IMR-90 (cell line): ENCODE data around the gene HTR5A. TPM values are rescaled to one million over a fixed set of nuclear protein-coding genes. Genes with fewer than 3 reads are reported as not detected.

Source experiments
- ATAC-seq: fragments of 200-7000 bp; cut with Tn5 transposase; 2 replicates; pipeline ENCODE4 v1.9.1; 2020; ENCODE audit warnings: low read depth, mild to moderate bottlenecking, moderate library complexity
- BruUV-seq: library from RNA; stranded (reverse); fragments of 400-500 nt; replicated peaks from 2 replicates; lab custom pipeline; 2021; lab: Mats Ljungman, UMichigan
- CTCF ChIA-PET: fragments of 300-600 bp; formaldehyde crosslinking; extraction: SDS; loops from one replicate; lab custom pipeline; 2021; ENCODE audit warnings: antibody characterized with exemption; lab: Yijun Ruan, JAX
- POLR2A ChIA-PET: fragments of 300-600 bp; sonication (Branson Sonifier 250); formaldehyde crosslinking; loops from one replicate; lab custom pipeline; 2022; ENCODE audit warnings: antibody characterized with exemption; ENCODE audit not compliant: unreplicated experiment; lab: Charles Lee
- DNase-seq: peaks from one replicate; pipeline ENCODE4 v3.0.0; 2013
- H2AFZ ChIP-seq: replicated peaks from 2 replicates; pipeline ENCODE3; 2013; ENCODE audit warnings: low read length, mild to moderate bottlenecking; ENCODE audit not compliant: poor library complexity
- H2AK5ac ChIP-seq: 2 replicates; pipeline ENCODE4 v1.6.1; 2013; ENCODE audit warnings: low read depth, low read length, inconsistent platforms
- H2AK9ac ChIP-seq: replicated peaks from 2 replicates; pipeline ENCODE3; 2013; ENCODE audit warnings: mild to moderate bottlenecking, low read depth, low read length, moderate library complexity; ENCODE audit not compliant: poor library complexity
- H2BK120ac ChIP-seq: 2 replicates; pipeline ENCODE4 v1.6.1; 2013; ENCODE audit warnings: low read depth, low read length, inconsistent platforms
- H2BK15ac ChIP-seq: 3 replicates; pipeline ENCODE4 v1.6.1; 2013; ENCODE audit warnings: low read depth, low read length, inconsistent platforms
- H2BK20ac ChIP-seq: 2 replicates; pipeline ENCODE4 v1.6.1; 2013; ENCODE audit warnings: low read depth, mild to moderate bottlenecking, inconsistent platforms, low read length, moderate library complexity
- H2BK5ac ChIP-seq: 2 replicates; pipeline ENCODE4 v1.6.1; 2013; ENCODE audit warnings: mild to moderate bottlenecking, low read depth, low read length, inconsistent platforms; ENCODE audit not compliant: poor library complexity, severe bottlenecking
- H3K14ac ChIP-seq: replicated peaks from 2 replicates; pipeline ENCODE4 v1.6.1; 2013; ENCODE audit warnings: low read depth, low read length, inconsistent platforms
- H3K18ac ChIP-seq: 2 replicates; pipeline ENCODE4 v1.6.1; 2013; ENCODE audit warnings: low read depth, low read length, control low read depth
- H3K23ac ChIP-seq: 2 replicates; pipeline ENCODE4 v1.6.1; 2013; ENCODE audit warnings: low read depth, low read length, inconsistent platforms
- H3K27ac ChIP-seq: 2 replicates; pipeline ENCODE4 v1.5.1; 2013; ENCODE audit warnings: mild to moderate bottlenecking, control low read depth, low read length; ENCODE audit not compliant: insufficient read depth
- H3K27me3 ChIP-seq: 2 replicates; pipeline ENCODE4 v1.6.1; 2013; ENCODE audit warnings: low read length; ENCODE audit not compliant: control insufficient read depth, insufficient read depth
- H3K36me3 ChIP-seq: 2 replicates; pipeline ENCODE4 v1.6.1; 2013; ENCODE audit warnings: low read length, mixed read lengths; ENCODE audit not compliant: control insufficient read depth, insufficient read depth
- H3K4ac ChIP-seq: 2 replicates; pipeline ENCODE4 v1.6.1; 2013; ENCODE audit warnings: low read depth, low read length, inconsistent platforms
- H3K4me1 ChIP-seq: 2 replicates; pipeline ENCODE4 v1.6.1; 2013; ENCODE audit warnings: low read length, mixed read lengths; ENCODE audit not compliant: control insufficient read depth, insufficient read depth
- H3K4me2 ChIP-seq: 2 replicates; pipeline ENCODE4 v1.6.1; 2013; ENCODE audit warnings: low read depth, mild to moderate bottlenecking, control low read depth, low read length, moderate library complexity
- H3K4me3 ChIP-seq: 2 replicates; pipeline ENCODE4 v1.5.1; 2013; ENCODE audit warnings: low read depth, mild to moderate bottlenecking, control low read depth, low read length, moderate library complexity; ENCODE audit not compliant: insufficient read depth
- H3K56ac ChIP-seq: 2 replicates; pipeline ENCODE4 v1.6.1; 2013; ENCODE audit warnings: low read length, inconsistent platforms; ENCODE audit not compliant: insufficient read depth; ENCODE audit errors: extremely low read depth
- H3K79me1 ChIP-seq, 2 experiments: 2 replicates each; pipeline ENCODE4 v1.6.1; 2013; ENCODE audit warnings: low read length in 2 of 2, inconsistent platforms in 1 of 2, low read depth in 1 of 2
- H3K9ac ChIP-seq: 2 replicates; pipeline ENCODE4 v1.6.1; 2013; ENCODE audit warnings: low read depth, low read length, control low read depth
- H3K9me1 ChIP-seq: 2 replicates; pipeline ENCODE4 v1.6.1; 2013; ENCODE audit warnings: low read length, inconsistent platforms; ENCODE audit not compliant: insufficient read depth
- H3K9me3 ChIP-seq: 2 replicates; pipeline ENCODE4 v1.6.1; 2013; ENCODE audit warnings: low read length; ENCODE audit not compliant: control insufficient read depth, insufficient read depth
- H4K20me1 ChIP-seq: 2 replicates; pipeline ENCODE4 v1.6.1; 2013; ENCODE audit warnings: low read length, inconsistent platforms; ENCODE audit not compliant: insufficient read depth
- H4K5ac ChIP-seq: 2 replicates; pipeline ENCODE4 v1.6.1; 2013; ENCODE audit warnings: mild to moderate bottlenecking, low read depth, low read length, control low read depth
- H4K8ac ChIP-seq, 2 experiments: 2 replicates each; pipeline ENCODE4 v1.6.1; 2013; ENCODE audit warnings: low read depth in 2 of 2, low read length in 2 of 2, control low read depth in 1 of 2, inconsistent platforms in 1 of 2
- H4K91ac ChIP-seq: 2 replicates; pipeline ENCODE4 v1.6.1; 2013; ENCODE audit warnings: low read depth, low read length, inconsistent platforms; ENCODE audit not compliant: insufficient read depth
- BHLHE40 ChIP-seq: fragments of 150-350 bp; IDR thresholded peaks from 2 replicates; pipeline ENCODE4 v1.6.1; 2016; ENCODE audit warnings: mild to moderate bottlenecking, low read depth, low read length
- MAFK ChIP-seq: IDR thresholded peaks from 2 replicates; pipeline ENCODE4 v1.6.1; 2012; ENCODE audit warnings: low read depth, low read length, improper control_type of control experiment
- WGBS, 2 experiments: methylation state at CpG; one replicate each; pipeline versions ENCODE4 v1.1.5 to v1.1.7; 2013; ENCODE audit warnings: missing lambda C conversion rate in 2 of 2; ENCODE audit not compliant: insufficient read length in 1 of 2; ENCODE audit errors: extremely low coverage in 2 of 2; 5-methylcytosine and 5-hydroxymethylcytosine counted together
- dilution Hi-C: fragments of 300-500 bp; cut with HindIII; formaldehyde crosslinking; loops from one replicate; pipeline ENCODE4 v1.14.3; 2018; ENCODE audit warnings: low sequenced_read_pairs; ENCODE audit not compliant: unreplicated experiment
- in situ Hi-C: fragments of 300-500 bp; cut with MboI; formaldehyde crosslinking; loops from 3 replicates; pipeline ENCODE4 v1.14.3; 2019; ENCODE audit warnings: low sequenced_read_pairs, inconsistent platforms, mixed read lengths
- intact Hi-C: fragments of 100-400 bp; cut with micrococcal nuclease; formaldehyde crosslinking; loops from 2 replicates; pipeline ENCODE4 v1.10.0; 2022
- polyA plus RNA-seq, 3 experiments: library from polyadenylated mRNA; depleted of rRNA; stranded (reverse); fragments of >200 nt; gene quantifications; 2 replicates each; pipeline ENCODE4 v1.2.3, GENCODE V29; 2012; ENCODE audit warnings: low replicate concordance in 1 of 3
- total RNA-seq: library from RNA; depleted of rRNA; stranded (reverse); fragments of >200 nt; gene quantifications from 2 replicates; pipeline ENCODE4 v1.2.3, GENCODE V29; 2012

The HTR5A gene
- total and polyA plus RNA-seq, 2 of the 4 experiments (the other 2 are of a cell fraction): not detected

DNA sequence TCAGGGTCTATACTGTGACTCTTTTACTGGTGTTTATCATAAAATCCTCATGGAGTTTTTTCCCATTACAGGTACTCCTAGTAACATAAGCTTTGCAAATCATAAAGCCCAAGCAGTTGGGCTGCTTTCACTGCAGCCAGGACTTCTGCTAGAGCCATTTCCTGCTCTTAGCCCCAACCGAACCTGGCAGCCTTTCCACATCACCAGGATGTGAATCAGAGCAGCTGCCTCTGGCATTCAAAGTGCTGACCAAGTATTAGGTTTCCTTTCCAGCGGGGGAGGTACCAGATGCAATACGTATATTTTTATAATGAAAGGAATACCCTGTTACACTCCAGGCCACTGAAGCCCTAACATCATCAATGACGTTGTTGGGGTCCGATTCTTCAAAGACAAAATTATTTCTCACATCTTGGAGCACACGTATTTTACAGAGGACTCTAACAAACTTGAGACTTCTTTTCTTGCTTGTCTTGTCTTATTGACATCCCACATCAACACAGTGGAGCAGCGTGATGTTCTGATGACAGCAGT, 3.6 kb upstream of the HTR5A start:
- Histone ChIP-seq H3K18ac (no peak overlapping the region), H3K14ac (no peak overlapping the region), H3K36me3 (no peaks in the 10 kb centered on the region), H2BK20ac (no peak overlapping the region), H3K9ac (no peak overlapping the region), H4K20me1 (no peaks in the 10 kb centered on the region), H3K27me3 (no peaks in the 10 kb centered on the region), H3K4me3 (no peak overlapping the region), H3K4ac (no peak overlapping the region), H3K9me3 (no peaks in the 10 kb centered on the region), H3K4me1 (no peaks in the 10 kb centered on the region), H2BK5ac (no peak overlapping the region), H3K79me1 (no peaks in the 10 kb centered on the region), H3K27ac (no peak overlapping the region), H3K56ac (no peak overlapping the region), H4K8ac (no peak overlapping the region), H4K91ac (no peak overlapping the region), H4K5ac (no peak overlapping the region), H3K4me2 (no peak overlapping the region), H3K23ac (no peak overlapping the region), H2BK120ac (no peak overlapping the region), H2AK9ac (no peak overlapping the region), H2BK15ac (no peak overlapping the region), H2AFZ (no peak overlapping the region), H3K9me1 (no peaks in the 10 kb centered on the region), H2AK5ac (no peak overlapping the region)
- CTCF ChIA-PET: no interaction called here
- WGBS, 2 experiments: 60% methylated on average over 1 of the region's 7 CpGs; no CpG with 5 or more reads in 1 of the 2 experiments
- BruUV-seq: no TSS peak
- DNase-seq: peak; percentile 79
- POLR2A ChIA-PET: no interaction called here
- dilution Hi-C loops: no loop called here
- TF ChIP-seq MAFK: peak; percentile 15; the same call in 1 of the 2 replicates
- no peak for TF ChIP-seq BHLHE40
- in situ Hi-C loops: no loop called here
- ATAC-seq: no peak
- intact Hi-C loops: loop anchor here (5.0 kb wide), 1 partner anchor 231 kb away; the partner anchor contains the start of gene INSIG1
